ENCODE data around the gene PIK3CA.

GRCh38 chr3:179158336-179159039 is 10.3 kb downstream of the PIK3CA start:
- TF ChIP-seq CTCF (conservative IDR thresholded peaks at IDR 0.05; ENCODE audit: low read depth, low read length) = no peak
- TF ChIP-seq EZH2 (IDR thresholded peaks at IDR 0.05; ENCODE audit: borderline replicate concordance, low read depth, low read length, poor library complexity, severe bottlenecking) = no peak

All from A673 (cell line).